ENCODE results near the gene CCT8. TPM values are rescaled to one million over a fixed set of nuclear protein-coding genes. Genes with fewer than 3 reads are reported as not detected.
A peak's percentile ranks its signal among the peaks of the same experiment; 100 is the strongest.

CCT8 gene
- total RNA-seq, 1 experiment from 2014 or later, result 356 TPM

DNA sequence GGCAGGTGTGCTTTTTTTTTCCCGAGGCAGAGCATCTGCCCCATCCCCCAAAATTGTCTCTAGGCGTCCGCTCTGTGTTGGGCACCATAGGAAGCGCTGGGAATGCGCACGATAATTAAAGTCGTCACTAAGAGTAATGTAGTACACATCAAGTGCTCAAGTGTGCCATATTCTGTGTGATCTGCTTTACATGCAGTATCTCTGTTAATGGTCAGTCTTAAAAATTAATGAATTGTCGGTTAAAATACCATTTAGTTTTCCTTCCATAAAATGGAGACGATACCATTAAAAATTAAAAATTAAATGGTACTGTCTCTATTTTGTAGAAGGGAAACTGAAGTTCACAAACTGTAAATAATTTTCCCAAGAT lies 544 bp upstream of the CCT8 start:
- peak overlapping the region; percentile 33; the same call in 1 of the 2 replicates for H3K14ac ChIP-seq (ENCODE audit: insufficient read depth, low read length)
- H3K79me2 ChIP-seq (ENCODE audit: insufficient read depth, low read length), result peaks cover 28% of the 10 kb centered on the region
- no peak overlapping the region for H4K91ac ChIP-seq (ENCODE audit: insufficient read length, low read depth, low read length)
- H3K36me3 Mint-ChIP-seq (ENCODE audit: insufficient read depth in 1 of 3, low read depth in 3 of 3), result peaks cover 12 to 22% (median 19%) of the 10 kb centered on the region in 3 experiments
- no peaks in the 10 kb centered on the region for H3K27me3 ChIP-seq (ENCODE audit: insufficient read depth, low read length)
- H3K79me1 ChIP-seq (ENCODE audit: insufficient read depth, low read depth, low read length, poor library complexity, severe bottlenecking), result no peaks in the 10 kb centered on the region
- no peak overlapping the region for H2BK20ac ChIP-seq (ENCODE audit: low read depth, low read length, poor library complexity, severe bottlenecking)
- no peaks in the 10 kb centered on the region for H3K27me3 Mint-ChIP-seq (ENCODE audit: low read depth)
- H3K23ac ChIP-seq (ENCODE audit: insufficient read length, low read depth, low read length), result no peak overlapping the region
- H3K4me1 Mint-ChIP-seq, result peaks cover 15% of the 10 kb centered on the region in 2 experiments
- WGBS (ENCODE audit: extremely low coverage, insufficient read length, low lambda C conversion rate), result no CpG with 5 or more reads among the region's 9 CpGs
- no peak overlapping the region for H2AK5ac ChIP-seq (ENCODE audit: insufficient read length, low read length)
- H2BK15ac ChIP-seq (ENCODE audit: low read depth, low read length), result no peak overlapping the region
- no peak overlapping the region for H3K56ac ChIP-seq (ENCODE audit: insufficient read length, low read depth, low read length)
- H3K27ac Mint-ChIP-seq, result peak overlapping the region; percentile 91 to 100 (median 99)
- no peak overlapping the region for H3K18ac ChIP-seq (ENCODE audit: insufficient read length, low read depth, low read length)
- no peak for DNase-seq
- no peak overlapping the region for H2BK5ac ChIP-seq (ENCODE audit: insufficient read length, low read length)
- H3K4me3 Mint-ChIP-seq, result peak overlapping the region; percentile 100
- no peak overlapping the region for H4K5ac ChIP-seq (ENCODE audit: insufficient read length, low read depth, low read length)
- no peak overlapping the region for H3K27ac ChIP-seq (ENCODE audit: insufficient read length, low read depth, low read length)
- TF ChIP-seq, protein P1, sequence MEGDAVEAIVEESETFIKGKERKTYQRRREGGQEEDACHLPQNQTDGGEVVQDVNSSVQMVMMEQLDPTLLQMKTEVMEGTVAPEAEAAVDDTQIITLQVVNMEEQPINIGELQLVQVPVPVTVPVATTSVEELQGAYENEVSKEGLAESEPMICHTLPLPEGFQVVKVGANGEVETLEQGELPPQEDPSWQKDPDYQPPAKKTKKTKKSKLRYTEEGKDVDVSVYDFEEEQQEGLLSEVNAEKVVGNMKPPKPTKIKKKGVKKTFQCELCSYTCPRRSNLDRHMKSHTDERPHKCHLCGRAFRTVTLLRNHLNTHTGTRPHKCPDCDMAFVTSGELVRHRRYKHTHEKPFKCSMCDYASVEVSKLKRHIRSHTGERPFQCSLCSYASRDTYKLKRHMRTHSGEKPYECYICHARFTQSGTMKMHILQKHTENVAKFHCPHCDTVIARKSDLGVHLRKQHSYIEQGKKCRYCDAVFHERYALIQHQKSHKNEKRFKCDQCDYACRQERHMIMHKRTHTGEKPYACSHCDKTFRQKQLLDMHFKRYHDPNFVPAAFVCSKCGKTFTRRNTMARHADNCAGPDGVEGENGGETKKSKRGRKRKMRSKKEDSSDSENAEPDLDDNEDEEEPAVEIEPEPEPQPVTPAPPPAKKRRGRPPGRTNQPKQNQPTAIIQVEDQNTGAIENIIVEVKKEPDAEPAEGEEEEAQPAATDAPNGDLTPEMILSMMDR (conservative IDR thresholded peaks at IDR 0.05), result no peak
- no peaks in the 10 kb centered on the region for H3K23me2 ChIP-seq (ENCODE audit: insufficient read length, low read depth, low read length, poor library complexity, severe bottlenecking)
- H3K9me3 ChIP-seq (ENCODE audit: control insufficient read depth, low read depth, low read length), result no peaks in the 10 kb centered on the region
- H4K20me1 ChIP-seq (ENCODE audit: control insufficient read depth, insufficient read depth, insufficient read length), result no peaks in the 10 kb centered on the region
- no peaks in the 10 kb centered on the region; a peak in 2 of 5 replicates for H3K9me3 Mint-ChIP-seq
- no peak overlapping the region for H2BK120ac ChIP-seq (ENCODE audit: low read depth, low read length, poor library complexity, severe bottlenecking)
- H4K8ac ChIP-seq (replicated peaks; ENCODE audit: insufficient read length, low read depth, low read length), result no peak overlapping the region
- H3K4ac ChIP-seq (ENCODE audit: low read depth, low read length), result no peak overlapping the region
- H3T11ph ChIP-seq (ENCODE audit: low read length), result no peak overlapping the region
- H3K9ac ChIP-seq (ENCODE audit: extremely low read depth, insufficient read length, low read length), result peak overlapping the region; percentile 83
- no peak overlapping the region for H2BK12ac ChIP-seq (ENCODE audit: insufficient read length, low read depth, low read length)
- H3K4me2 ChIP-seq (ENCODE audit: insufficient read depth, insufficient read length, low read length), result peak overlapping the region; percentile 88
- no peak overlapping the region for H2AFZ ChIP-seq (ENCODE audit: low read length)
- no peaks in the 10 kb centered on the region; the same call in 1 of the 2 replicates for H3K4me1 ChIP-seq (ENCODE audit: insufficient read depth, low read length)

Measured in H9 (cell line).